NOMO-1 (cell line): ENCODE measurements around the gene CFAP43.

Experiments used
- DNase-seq, 2 experiments: peaks; one replicate each; lab custom pipeline; 2025; ENCODE audit not compliant: unreplicated experiment in 2 of 2; lab: John Stamatoyannopoulos, UW

Gene CFAP43

GRCh38 chr10:104144931-104145330, 87.2 kb downstream of the CFAP43 start:
- DNase-seq, result peak; percentile 1 to 40

GRCh38 chr10:104143829-104144228, 88.3 kb downstream of the CFAP43 start:
- DNase-seq, result no peak

GRCh38 chr10:104142081-104142480, 90.1 kb downstream of the CFAP43 start:
- DNase-seq, result no peak

GRCh38 chr10:104139221-104139620, 92.9 kb downstream of the CFAP43 start:
- DNase-seq, result peak; percentile 1 to 17

GRCh38 chr10:104138131-104138530, 94.0 kb downstream of the CFAP43 start:
- no peak for DNase-seq

- DNase-seq, result no peak
Measured at GRCh38 chr10:104130041-104130440, 102.1 kb downstream of the CFAP43 start.

GRCh38 chr10:104128214-104128613, 104.0 kb downstream of the CFAP43 start:
- DNase-seq, result no peak

DNA sequence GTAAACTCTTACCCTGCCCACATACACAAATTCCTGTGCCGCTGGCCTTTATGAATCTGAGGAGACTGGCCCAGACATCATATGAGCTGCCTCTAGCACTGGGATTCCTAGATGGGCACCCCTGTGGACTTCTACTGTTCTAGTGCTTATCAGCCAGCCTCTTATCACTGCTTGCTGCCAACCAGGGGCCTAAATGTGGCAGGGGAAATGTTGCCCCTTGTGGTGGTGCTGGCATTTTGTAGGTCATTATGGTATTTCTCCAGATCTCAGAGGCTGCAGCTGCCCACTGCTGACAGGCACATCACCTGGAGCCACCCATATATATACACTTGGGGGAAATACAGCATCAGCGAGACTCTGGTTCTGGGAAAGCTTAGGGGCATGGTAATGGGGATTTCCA, 104.8 kb downstream of the CFAP43 start:
- DNase-seq, result no peak

- DNase-seq, result no peak
Measured at GRCh38 chr10:104123397-104123796, 108.8 kb downstream of the CFAP43 start.

DNA sequence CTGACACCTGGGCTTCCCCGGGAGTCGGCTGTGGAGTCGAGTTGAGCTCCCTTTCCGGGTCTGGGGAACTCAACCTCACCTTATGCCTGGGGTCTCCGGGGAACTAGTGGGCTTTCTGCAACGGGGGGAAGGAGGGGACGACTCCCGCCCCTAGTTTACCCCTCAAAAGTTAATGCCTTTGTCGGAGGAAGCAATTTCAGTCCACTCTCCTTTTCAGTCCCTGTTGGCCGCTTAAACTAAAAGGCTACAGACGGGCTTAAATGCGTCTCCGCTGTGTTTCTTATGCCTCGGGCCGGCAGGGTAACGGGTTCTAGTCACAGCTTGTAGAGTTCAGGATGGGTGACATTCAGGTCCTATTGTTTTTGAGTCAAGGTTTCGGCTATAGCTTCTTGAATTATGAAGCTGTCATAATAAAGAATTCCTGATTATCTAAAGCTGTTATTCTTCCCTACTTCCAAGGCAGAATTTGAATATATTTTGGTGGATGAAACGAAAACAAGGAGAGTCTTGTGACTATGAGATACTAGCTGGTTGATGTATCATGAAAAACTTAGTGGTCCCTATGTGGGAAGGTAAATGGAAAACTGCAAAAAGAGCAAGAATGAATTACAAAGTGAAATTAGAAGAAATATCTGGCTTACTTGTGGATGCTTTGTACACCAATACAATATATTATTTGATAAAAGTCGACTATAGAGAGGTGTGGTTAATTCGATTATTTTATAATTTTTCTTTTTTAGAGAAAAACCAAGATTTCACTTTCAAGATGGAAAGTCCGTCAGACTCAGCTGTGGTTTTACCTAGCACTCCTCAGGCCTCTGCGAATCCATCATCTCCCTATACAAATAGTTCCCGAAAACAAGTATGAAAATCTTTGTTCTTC, 109.7 kb downstream of the CFAP43 start:
- peak in 1 of 2 experiments; percentile 23 for DNase-seq

- DNase-seq, result peak; percentile 96 to 99
Measured at GRCh38 chr10:104121485-104122224, 110.5 kb downstream of the CFAP43 start, which contains the start of gene SFR1. Gene SFR1, plus strand, starts transcription at chr10:104122171. Its CDS starts 13 bp downstream, at chr10:104122184.

DNA sequence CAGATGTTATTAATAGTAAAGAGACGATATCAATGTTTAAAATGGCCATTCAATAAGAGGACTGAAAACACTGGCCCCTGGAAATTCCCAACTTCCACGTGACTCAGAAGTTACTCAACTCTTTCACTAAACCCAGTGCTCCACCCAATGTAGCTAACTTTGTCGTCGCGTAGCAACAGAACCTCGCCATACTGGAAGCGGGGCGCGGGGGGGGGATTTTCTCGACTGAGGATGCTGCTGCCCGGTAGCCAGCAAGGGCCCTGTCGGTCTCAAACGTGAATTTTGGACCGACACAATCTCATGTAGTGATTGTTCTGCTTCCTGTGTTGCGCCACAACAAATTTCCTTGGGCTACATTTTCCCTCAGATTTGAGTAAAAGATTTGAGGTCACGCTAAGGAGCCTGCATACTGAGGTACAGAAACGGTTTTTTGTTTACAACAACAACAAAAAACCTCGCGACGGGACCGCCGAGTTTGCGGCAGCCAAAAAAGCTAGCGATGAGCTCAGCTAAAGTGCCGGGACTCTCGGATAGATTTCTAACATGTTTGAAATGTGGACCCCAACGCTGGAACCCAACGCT, 111.2 kb downstream of the CFAP43 start:
- peak; percentile 63 to 71 for DNase-seq

GRCh38 chr10:104120512-104120902, 111.7 kb downstream of the CFAP43 start:
- no peak for DNase-seq

- DNase-seq, result no peak
Measured at GRCh38 chr10:104119996-104120395, 112.2 kb downstream of the CFAP43 start.

DNA sequence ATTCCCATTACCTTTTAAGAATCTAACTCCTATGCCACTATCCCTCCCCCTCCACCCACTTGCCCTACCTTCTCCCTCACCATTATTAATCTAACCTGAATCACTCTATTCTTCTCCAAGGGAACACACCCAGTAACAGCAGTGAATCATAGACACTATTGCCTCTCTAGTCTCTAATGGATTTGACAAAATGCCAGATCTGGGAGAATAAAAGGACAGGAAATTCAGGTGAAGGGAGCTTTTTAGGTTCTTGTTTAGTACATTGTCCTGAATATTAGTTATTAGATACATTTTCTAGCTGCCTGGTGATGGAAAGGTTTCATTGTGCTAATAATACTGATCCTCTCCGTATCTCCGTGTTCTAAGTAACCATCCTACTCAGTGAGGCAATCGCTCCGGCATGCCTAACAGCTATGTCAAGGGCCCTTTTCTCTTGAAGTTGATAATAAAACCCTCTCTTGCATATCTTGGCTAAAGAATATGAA, 114.3 kb downstream of the CFAP43 start:
- no peak for DNase-seq

DNA sequence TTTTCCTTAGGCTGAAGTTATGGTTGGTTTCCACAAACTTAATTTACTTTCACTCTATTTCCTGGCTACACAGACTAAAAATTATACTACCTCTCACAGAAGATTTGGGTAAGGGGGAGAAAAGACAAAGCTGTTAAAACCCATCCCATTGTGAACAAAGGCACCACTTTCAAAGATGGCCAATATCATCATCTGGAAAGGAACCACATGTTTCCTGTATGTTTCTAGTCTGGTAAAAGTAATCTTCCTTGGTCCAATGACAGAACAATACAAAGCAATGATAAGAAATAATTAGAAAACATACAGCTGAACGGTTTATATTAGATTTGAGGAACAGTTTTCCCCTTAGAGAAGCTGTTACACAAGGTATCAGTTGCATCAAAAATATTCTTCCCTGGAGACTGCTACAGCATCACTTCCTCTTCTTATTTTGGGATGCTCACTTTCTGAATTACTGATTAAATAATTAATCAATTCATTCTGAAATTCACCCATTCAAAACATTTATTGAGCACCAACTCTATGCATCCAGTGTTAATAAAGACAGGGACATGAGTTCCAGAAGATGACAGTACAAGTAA, 118.7 kb downstream of the CFAP43 start:
- DNase-seq, result peak in 1 of 2 experiments; percentile 14

DNA sequence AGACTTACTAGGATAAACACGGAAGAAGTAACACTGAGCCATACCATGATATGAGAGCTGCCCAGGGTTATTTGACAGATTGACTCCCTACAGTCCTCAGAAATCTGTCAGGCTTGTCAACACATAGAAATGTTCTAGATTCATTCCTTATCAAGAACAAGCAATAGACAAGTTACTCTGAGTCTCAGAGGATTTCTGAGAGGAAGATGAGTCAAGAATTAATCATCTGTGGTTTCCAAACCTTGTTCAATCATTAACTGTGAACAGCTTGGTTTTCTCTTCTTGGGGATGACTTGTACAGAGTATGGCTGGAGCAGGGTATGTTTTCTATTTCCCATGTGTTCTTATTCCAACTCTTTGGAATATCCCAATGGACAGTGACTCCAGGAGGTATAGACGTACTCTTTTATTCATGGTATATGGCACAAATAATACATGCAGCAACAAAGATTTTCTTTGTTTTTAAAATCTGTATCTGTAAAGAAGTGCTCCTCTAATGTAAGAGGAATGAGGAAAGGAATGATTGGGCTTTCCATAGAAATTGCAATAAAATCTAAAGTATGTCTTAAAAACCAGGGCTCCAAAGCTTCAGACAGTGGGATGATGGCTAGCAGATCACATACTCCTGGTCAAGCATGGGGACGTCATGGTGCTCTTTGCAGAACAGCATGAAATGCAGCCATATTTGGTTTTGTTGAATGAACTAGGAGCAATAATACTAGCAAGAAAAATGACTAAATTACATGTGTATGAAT, 122.1 kb downstream of the CFAP43 start:
- DNase-seq, result no peak

DNA sequence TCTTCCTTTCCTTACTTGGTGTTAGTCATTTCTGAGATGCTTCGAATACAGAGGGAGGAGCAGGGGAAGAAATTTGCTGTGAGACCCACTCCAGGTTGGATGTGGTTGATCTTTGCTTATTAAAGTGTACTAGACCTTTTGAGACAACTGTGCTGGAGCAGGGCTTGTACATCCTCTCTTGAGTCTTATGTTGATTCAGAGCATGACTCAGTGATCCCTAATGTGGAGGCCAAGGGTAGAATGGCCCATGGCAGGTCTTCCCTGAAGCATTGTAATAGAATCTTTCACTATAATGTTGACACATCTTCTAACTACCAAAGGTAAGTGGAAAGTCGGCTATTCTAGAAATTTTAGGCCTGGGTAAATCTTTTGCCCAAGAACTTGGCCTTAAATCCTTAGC, 127.2 kb downstream of the CFAP43 start:
- DNase-seq, result no peak

DNA sequence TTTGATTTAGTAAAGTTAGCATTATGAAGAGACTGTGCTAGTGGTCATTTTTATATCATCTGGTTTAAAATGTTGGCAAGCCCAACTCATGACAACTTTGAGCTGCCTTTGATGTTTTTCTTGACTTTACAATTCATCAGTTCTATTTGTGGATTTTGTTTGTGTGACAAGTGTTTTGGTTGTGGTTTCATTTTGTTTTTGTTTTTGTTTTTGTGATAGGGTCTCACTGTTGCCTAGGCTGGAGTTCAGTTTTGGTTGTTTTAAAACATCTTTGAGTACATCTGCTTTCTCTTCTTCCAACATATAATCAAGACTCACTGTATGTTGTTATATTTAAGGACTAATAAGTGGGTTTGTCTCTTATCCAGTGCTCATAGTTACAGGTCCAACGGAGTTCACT, 127.7 kb downstream of the CFAP43 start:
- DNase-seq, result no peak

- no peak for DNase-seq
Measured at GRCh38 chr10:104103956-104104355, 128.2 kb downstream of the CFAP43 start.
